HG02678 (cell line): ENCODE measurements around the gene NACA2.
"Not testable (repeated sequence)": the region's sequence is repeated elsewhere in the genome, so short reads cannot be mapped to it uniquely, and the experiment has no call there.

Experiments used
- ATAC-seq: cut with Tn5 transposase; IDR thresholded peaks from one replicate; pipeline ENCODE4 v1.9.1; 2021; ENCODE audit warnings: mild to moderate bottlenecking, moderate library complexity; ENCODE audit not compliant: unreplicated experiment

Gene NACA2

DNA sequence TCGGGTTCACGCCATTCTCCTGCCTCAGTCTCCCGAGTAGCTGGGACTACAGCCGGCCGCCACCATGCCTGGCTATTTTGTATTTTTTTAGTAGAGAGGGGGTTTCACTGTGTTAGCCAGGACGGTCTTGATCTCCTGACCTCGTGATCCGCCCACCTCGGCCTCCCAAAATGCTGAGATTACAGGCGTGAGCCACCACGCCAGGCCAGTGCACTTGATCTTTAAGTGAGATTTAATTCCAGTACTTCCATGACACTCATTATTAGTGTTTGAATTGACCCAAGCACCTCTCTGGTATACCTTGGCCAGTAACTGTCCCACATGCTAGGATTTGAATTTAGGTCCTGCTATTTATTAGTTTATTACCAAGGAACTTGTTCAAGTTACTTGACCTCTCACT, 38.5 kb downstream of the NACA2 start:
- ATAC-seq: not testable (repeated sequence)

DNA sequence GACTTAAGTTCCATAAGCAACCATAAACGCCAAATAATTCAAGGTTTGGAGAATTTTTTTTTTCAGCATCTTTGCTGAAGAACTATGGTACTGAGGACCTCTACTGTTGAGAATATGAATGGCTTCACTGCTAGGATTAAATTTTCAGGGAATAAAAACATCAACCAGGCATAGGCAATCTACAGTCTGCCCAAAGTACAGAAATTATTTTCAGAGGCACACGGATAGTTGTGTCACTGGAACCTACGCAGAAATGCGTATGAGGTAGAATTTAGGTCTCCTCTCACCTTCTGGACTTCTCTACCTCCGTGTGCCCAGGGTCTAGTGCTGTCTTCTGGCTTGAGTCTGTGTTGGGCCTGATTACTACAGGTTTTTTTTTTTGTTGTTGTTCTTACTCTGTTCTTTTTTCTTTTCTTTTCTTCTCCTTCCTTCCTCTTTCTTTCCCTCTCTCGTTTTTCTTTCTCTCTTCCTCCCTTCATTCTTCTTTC, 39.7 kb downstream of the NACA2 start:
- no peak for ATAC-seq

DNA sequence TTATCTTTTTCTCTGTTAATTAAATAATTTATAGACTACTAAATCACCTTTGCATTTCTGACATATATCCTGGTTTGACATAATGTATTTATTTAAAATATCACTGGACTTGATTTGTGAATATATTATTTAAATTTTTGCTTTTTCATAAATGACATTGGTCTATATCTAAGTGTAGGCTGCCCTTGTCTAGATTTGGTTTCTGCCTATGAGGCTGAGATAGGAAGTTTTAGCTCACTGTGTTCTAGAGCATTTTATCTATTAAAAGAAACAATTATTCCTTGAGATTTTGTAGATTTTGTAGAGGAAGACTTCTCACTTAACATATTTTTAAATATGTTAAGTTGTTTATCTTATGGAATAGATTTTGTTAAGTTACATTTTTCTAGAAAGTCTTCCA, 43.9 kb downstream of the NACA2 start:
- no peak for ATAC-seq

DNA sequence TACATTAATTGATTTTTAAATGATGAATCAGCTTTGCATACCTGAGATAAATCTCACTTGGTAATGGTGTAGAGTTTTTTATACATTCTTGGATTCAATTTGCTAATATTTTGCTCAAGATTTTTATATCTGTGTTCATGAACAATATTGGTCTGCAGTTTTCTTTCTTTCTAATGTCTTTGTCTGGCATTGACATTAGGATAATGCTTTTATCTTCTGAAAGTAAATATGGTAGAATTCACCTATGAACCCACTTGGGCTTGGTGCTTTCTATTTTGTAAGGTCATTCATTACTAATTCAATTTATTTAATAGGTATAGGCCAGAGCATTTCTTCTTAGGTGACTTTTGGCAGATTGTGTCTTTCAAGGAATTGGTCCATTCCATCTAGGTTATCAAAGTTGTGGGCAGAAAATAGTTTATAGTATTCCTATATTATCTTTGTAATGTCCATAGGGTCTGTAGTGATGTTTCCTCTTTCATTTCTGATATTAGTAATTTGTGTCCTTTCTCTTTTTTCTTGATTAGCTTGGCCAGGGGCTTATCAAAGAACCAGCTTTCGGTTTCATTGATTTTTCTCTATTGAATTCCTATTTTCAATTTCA, 45.6 kb downstream of the NACA2 start:
- ATAC-seq: no peak

DNA sequence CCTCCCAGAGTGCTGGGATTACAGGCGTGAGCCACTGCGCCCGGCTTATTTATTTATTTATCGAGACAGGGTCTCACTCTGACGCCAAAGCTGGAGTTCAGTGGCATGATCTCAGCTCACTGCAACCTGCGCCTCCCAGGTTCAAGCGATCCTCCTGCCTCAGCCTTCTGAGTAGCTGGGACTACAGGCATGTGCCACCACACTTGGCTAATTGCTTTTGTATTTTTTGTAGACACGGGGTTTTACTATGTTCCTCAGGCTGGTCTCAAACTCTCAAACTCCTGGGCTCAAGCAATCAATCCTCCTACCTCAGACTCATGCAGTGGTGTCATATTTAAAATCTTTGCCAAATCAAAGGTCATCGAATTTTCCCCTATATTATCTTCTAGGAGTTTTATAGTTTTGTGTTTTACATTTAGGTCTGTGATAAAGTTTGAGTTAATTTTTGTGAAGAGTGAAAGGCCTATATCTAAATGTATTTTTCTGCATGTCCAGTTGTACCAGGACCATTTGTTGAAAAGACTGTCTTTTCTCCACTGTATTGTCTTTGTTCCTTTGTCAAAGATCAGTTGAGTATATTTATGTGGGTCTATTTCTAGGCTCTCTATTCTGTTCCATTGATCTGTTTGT, 47.1 kb downstream of the NACA2 start:
- no peak for ATAC-seq

DNA sequence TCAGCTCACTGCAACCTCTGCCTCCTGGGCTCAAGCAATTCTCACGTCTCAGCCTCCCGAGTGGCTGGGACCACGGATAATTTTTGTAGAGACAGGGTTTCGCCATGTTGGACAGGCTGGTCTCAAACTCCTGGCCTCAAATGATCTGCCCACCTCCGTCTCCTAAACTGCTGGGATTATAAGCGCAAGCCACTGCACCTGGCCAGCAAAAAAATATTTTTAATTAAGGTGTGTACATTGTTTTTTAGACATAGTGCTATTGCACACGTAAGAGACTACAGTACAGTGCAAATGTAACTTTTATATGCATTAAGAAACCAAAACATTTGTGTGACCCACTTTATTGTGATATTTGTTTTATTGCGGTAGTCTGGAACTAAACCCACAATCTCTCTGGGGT, 49.0 kb downstream of the NACA2 start:
- ATAC-seq: no peak

DNA sequence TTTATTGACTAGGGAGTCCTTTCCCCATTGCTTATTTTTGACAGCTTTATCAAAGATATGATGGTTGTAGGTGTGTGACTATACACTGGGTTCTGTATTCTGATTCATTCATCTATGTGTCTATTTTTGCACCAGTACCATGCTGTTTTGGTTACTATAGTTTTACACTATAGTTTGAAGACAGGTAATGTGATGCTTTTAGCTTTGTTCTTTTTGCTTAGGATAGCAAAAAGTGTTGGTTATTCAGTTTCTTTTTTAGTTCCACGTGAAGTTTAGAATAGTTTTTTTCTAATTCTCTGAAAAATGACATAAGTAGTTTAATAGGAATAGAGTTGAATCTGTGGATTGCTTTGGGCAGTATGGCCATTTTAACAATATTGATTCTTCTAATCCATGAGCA, 50.1 kb downstream of the NACA2 start:
- ATAC-seq: no peak
